Upper lobe of left lung (tissue), 6 donors: ENCODE data around the gene SUB1. TPM values are rescaled to one million over a fixed set of nuclear protein-coding genes. Genes with fewer than 3 reads are reported as not detected.
A peak's percentile ranks its signal among the peaks of the same experiment; 100 is the strongest.
"Not testable (repeated sequence)": the region's sequence is repeated elsewhere in the genome, so short reads cannot be mapped to it uniquely, and the experiment has no call there.

Experiments
- ATAC-seq, 2 donors: fragments of 200-7000 bp; cut with Tn5 transposase; one replicate each; pipeline ENCODE4 v1.9.1; 2022; ENCODE audit warnings: mild to moderate bottlenecking in 2 of 2, moderate library complexity in 2 of 2; ENCODE audit not compliant: low FRiP score in 2 of 2
- DNase-seq, 2 donors: peaks; one replicate each; pipeline ENCODE4 v3.0.0-alpha.2; 2019 to 2020
- H3K27ac ChIP-seq, 4 donors: fragments of 200-600 bp; sonication (generic); one replicate each; pipeline ENCODE4 v1.5.1; 2016 to 2019
- H3K27me3 ChIP-seq, 4 donors: fragments of 200-600 bp; sonication (generic); one replicate each; pipeline ENCODE4 v1.5.1; 2017 to 2019
- H3K36me3 ChIP-seq, 4 donors: fragments of 200-600 bp; sonication (generic); one replicate each; pipeline ENCODE4 v1.5.1; 2016 to 2019
- H3K4me1 ChIP-seq, 4 donors: fragments of 200-600 bp; sonication (generic); one replicate each; pipeline ENCODE4 v1.5.1; 2018 to 2019
- H3K4me3 ChIP-seq, 4 donors: fragments of 200-600 bp; sonication (generic); one replicate each; pipeline ENCODE4 v1.5.1; 2017 to 2019; ENCODE audit warnings: mild to moderate bottlenecking in 2 of 4, moderate library complexity in 1 of 4
- H3K9me3 ChIP-seq, 4 donors: fragments of 200-600 bp; sonication (generic); one replicate each; pipeline ENCODE4 v1.5.1; 2018 to 2019
- EP300 ChIP-seq, 4 donors: sonication (generic); formaldehyde crosslinking; IDR thresholded peaks; one replicate each; pipeline ENCODE4 v1.5.1; 2017; ENCODE audit warnings: antibody characterized with exemption in 4 of 4, control low read depth in 2 of 4
- POLR2A ChIP-seq, 4 donors: fragments of 450-650 bp; IDR thresholded peaks; one replicate each; pipeline ENCODE4 v1.5.1; 2016 to 2017; ENCODE audit warnings: antibody characterized with exemption in 4 of 4, mild to moderate bottlenecking in 2 of 4
- POLR2AphosphoS5 ChIP-seq, 2 donors: sonication (generic); formaldehyde crosslinking; IDR thresholded peaks; one replicate each; pipeline ENCODE4 v1.5.1; 2017; ENCODE audit warnings: antibody characterized with exemption in 2 of 2
- WGBS, 2 donors: methylation state at CpG; one replicate each; pipeline ENCODE4 v1.1.5; 2017 to 2018; 5-methylcytosine and 5-hydroxymethylcytosine counted together
- total RNA-seq, 6 donors: library from RNA; depleted of rRNA in 4 of 6; stranded (reverse); fragments of >200 nt in 4 of 6; gene quantifications; one replicate each; pipeline versions ENCODE4 v1.1.0 to v1.2.1, GENCODE V29; 2016 to 2021
- TF ChIP-seq, protein P1 (sequence below), 6 experiments: fragments of 450-650 bp in 4 of 6; fragments of 200-600 bp in 2 of 6; sonication (generic) in 2 of 6; IDR thresholded peaks; one replicate each; pipeline ENCODE4 v1.5.1; 2016 to 2019; ENCODE audit warnings: antibody characterized with exemption in 6 of 6
- donor health status: DM: no; HTN: no; CAD: no; lungs with moderate emphysema.
- donor health status: DM: no; HTN: yes; CAD: no; lungs with severe emphysema.

Gene SUB1
- total RNA-seq = 100 to 1,000 TPM in 3 of 6 donors, 10 to 100 TPM in 3; 28.3 to 170 (median 95.6) TPM

DNA sequence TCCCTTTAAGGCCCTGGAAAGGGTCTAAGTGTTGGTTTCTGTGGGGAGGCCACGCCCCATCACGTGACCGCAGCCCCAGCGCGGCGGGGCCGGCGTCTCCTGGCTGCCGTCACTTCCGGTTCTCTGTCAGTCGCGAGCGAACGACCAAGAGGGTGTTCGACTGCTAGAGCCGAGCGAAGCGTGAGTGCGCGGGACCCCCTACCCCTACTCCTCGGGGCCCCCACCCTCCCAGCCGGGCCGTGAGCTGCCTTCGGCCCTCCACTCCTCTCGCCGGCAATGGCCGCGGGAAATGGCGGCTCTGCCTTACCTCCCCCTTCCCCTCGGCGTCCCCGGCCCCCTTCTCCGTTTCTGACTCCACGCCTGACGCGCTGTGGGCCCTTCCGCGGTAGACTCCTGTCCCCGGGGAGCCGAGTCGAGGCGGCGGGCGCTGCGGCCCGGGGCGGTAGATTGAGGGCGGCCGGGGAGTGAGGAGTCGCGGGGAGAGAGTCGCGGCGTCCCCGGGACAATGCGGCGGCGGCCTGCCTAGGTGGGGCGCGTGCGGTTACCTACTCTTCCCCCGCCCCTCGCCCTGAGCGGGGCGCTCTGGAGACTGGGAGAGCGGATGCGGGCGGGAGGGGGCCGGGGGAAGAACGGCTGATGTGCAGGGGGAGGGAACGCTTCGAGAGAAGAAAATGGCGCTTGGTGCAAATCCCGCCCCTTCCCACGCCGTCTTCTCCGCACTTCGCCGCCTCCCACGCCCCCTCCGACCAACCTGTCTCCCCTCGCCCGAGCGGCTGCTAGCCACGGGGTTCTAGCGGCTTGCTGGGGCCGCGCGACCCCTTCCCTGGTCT is at the start of gene SUB1:
TSS of gene SUB1 (plus strand) at position 112 of the 830 bp plus-strand sequence. CDS start 2,956 bp downstream, outside the sequence.
- H3K27me3 ChIP-seq = no peaks in the 10 kb centered on the region
- H3K4me3 ChIP-seq = peak within 1 kb of the TSS; percentile 79 to 99 (median 90)
- peak in 3 of 4 donors; percentile 40 to 90 (median 77) for TF ChIP-seq POLR2A (IDR thresholded peaks at IDR 0.05)
- TF ChIP-seq, protein P1, sequence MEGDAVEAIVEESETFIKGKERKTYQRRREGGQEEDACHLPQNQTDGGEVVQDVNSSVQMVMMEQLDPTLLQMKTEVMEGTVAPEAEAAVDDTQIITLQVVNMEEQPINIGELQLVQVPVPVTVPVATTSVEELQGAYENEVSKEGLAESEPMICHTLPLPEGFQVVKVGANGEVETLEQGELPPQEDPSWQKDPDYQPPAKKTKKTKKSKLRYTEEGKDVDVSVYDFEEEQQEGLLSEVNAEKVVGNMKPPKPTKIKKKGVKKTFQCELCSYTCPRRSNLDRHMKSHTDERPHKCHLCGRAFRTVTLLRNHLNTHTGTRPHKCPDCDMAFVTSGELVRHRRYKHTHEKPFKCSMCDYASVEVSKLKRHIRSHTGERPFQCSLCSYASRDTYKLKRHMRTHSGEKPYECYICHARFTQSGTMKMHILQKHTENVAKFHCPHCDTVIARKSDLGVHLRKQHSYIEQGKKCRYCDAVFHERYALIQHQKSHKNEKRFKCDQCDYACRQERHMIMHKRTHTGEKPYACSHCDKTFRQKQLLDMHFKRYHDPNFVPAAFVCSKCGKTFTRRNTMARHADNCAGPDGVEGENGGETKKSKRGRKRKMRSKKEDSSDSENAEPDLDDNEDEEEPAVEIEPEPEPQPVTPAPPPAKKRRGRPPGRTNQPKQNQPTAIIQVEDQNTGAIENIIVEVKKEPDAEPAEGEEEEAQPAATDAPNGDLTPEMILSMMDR (IDR thresholded peaks at IDR 0.05) = no peak
- peak in 1 of 4 donors; percentile 67 for TF ChIP-seq EP300 (IDR thresholded peaks at IDR 0.05)
- peak; percentile 96 to 98 for TF ChIP-seq POLR2AphosphoS5 (IDR thresholded peaks at IDR 0.05)
- H3K36me3 ChIP-seq = peaks cover 0 to 20% (median 10%) of the 10 kb centered on the region in 4 donors
- H3K4me1 ChIP-seq = peaks cover 29 to 36% (median 33%) of the 10 kb centered on the region in 4 donors
- peak; percentile 96 to 97 for DNase-seq
- H3K27ac ChIP-seq = peak within 1 kb of the TSS; percentile 100
- ATAC-seq = peak; percentile 92 to 97
- WGBS, 2 donors = 1% methylated on average over 16 to 69 of the region's 89 CpGs
- peaks cover 0 to 3% (median 0%) of the 10 kb centered on the region in 4 donors for H3K9me3 ChIP-seq

GRCh38 chr5:32536246-32536645 is 49.1 kb upstream of the SUB1 start:
- no peak overlapping the region for H3K4me3 ChIP-seq
- DNase-seq = no peak
- no peak for ATAC-seq
- no peaks in the 10 kb centered on the region for H3K9me3 ChIP-seq
- H3K27ac ChIP-seq = no peak overlapping the region
- no peaks in the 10 kb centered on the region for H3K36me3 ChIP-seq
- 87 to 92% methylated on average over 4 of the region's 4 CpGs for WGBS, 2 donors
- TF ChIP-seq, protein P1 (IDR thresholded peaks at IDR 0.05) = no peak
- TF ChIP-seq EP300 (IDR thresholded peaks at IDR 0.05) (no peak), POLR2AphosphoS5 (IDR thresholded peaks at IDR 0.05) (no peak), POLR2A (IDR thresholded peaks at IDR 0.05) (no peak)
- peaks cover 0 to 5% (median 1%) of the 10 kb centered on the region in 4 donors for H3K4me1 ChIP-seq
- no peaks in the 10 kb centered on the region for H3K27me3 ChIP-seq

DNA sequence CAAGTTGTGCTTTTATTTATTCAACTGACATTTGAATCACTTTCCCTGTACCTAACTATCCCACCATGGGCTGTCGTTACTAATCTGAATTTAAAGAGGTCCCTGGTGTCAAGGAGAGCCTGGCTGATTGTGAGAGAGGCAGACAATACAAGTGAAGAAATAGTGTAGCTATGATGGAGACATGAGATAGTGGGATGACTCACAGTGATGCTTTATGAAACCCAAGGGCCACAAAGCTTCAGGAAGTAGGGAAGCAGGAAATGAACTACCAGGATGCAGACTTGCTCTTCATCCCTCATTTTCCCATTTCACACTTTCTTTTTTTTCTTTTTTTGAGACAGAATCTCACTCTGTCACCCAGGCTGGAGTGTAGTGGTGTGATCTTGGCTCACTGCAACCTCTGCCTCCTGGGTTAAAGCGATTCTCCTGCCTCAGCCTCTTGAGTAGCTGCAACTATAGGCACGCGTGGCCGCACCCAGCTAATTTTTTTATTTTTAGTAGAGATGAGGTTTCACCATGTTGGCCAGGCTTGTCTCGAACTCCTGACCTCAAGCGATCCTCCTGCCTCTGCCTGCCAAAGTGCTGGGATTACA is 47.8 kb upstream of the SUB1 start:
- not testable (repeated sequence) for DNase-seq, H3K9me3 ChIP-seq, H3K36me3 ChIP-seq, H3K4me3 ChIP-seq, H3K27ac ChIP-seq, H3K4me1 ChIP-seq, H3K27me3 ChIP-seq
- WGBS, 2 donors = 73 to 83% methylated on average over 7 of the region's 7 CpGs
- ATAC-seq = peak in 1 of 2 donors; percentile 66

DNA sequence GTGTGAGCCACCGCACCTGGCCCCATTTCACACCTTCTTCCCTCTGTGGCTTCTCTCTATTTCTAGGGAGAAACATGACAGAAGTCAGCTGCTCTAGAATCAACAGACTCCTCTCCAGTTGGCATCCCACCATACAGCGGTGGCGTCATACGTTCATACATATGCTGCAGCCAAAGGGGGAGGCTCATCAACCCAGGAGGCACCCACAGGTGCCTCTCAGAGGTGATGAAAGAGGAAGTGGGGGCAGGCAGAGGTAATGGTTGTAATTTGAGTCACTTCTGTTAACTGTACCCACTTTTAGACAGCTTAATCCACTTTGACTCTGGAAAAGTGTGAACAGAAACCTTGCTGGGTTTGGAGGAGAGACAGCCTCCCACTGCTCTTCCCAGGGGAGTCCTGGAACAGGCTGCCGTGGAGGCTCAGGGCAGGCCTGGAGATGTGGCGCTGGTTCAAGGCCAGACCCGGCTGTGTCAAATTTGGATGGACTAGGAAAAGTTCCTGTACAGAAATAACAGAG is 47.3 kb upstream of the SUB1 start:
- H3K36me3 ChIP-seq = no peaks in the 10 kb centered on the region
- 77 to 86% methylated on average over 7 of the region's 7 CpGs for WGBS, 2 donors
- no peak for DNase-seq
- H3K9me3 ChIP-seq = no peaks in the 10 kb centered on the region
- H3K27me3 ChIP-seq = no peaks in the 10 kb centered on the region
- no peak overlapping the region for H3K27ac ChIP-seq
- no peak for ATAC-seq
- H3K4me3 ChIP-seq = no peak overlapping the region
- peaks cover 0 to 3% (median 0%) of the 10 kb centered on the region in 4 donors for H3K4me1 ChIP-seq
- TF ChIP-seq POLR2A (IDR thresholded peaks at IDR 0.05) (no peak), EP300 (IDR thresholded peaks at IDR 0.05) (no peak), POLR2AphosphoS5 (IDR thresholded peaks at IDR 0.05) (no peak)
- TF ChIP-seq, protein P1 (IDR thresholded peaks at IDR 0.05) = no peak
